ENCODE results near the gene BOD1L1. TPM values are rescaled to one million over a fixed set of nuclear protein-coding genes. Genes with fewer than 3 reads are reported as not detected.

BOD1L1 gene
- total and polyA plus RNA-seq, 2 of the 8 experiments (the other 6 are each of a cell fraction or from before 2014, with no cell fraction given), result 6.8 to 39.3 TPM

- no peak overlapping the region for H2BK15ac ChIP-seq (ENCODE audit: low read length)
- no peaks in the 10 kb centered on the region for H3K9me3 ChIP-seq (ENCODE audit: insufficient read depth in 2 of 2, low read depth in 1 of 2, low read length in 1 of 2)
- no peak overlapping the region for H4K91ac ChIP-seq (replicated peaks; ENCODE audit: insufficient read length, low read length)
- H2BK12ac ChIP-seq (ENCODE audit: low read depth, low read length), result no peak overlapping the region
- no peak overlapping the region for H3K18ac ChIP-seq (ENCODE audit: extremely low read depth, low read length)
- no peak overlapping the region for H3K4ac ChIP-seq (replicated peaks; ENCODE audit: insufficient read length, low read depth, low read length)
- ChIA-PET POLR2A (ENCODE audit: partially characterized antibody) (interaction anchor here (0.6 to 1.2 kb wide), 2 partner anchors 40 to 171 kb away, joined by 4 read pairs; no protein-coding TSS in a partner anchor), CTCF (ENCODE audit: partially characterized antibody) (interaction anchor here (0.5 to 6.2 kb wide), 37 partner anchors 13 to 1721 kb away, joined by 3 to 108 read pairs (median 4); no protein-coding TSS in a partner anchor)
- H2AK5ac ChIP-seq (ENCODE audit: low read depth, low read length), result no peak overlapping the region
- no peak overlapping the region for H3K23ac ChIP-seq (ENCODE audit: insufficient read length)
- peak overlapping the region in 1 of 2 experiments; percentile 48; a peak in 2 of 4 replicates for H3K4me2 ChIP-seq (ENCODE audit: insufficient read depth in 1 of 2, low read depth in 2 of 2, low read length in 2 of 2)
- no peak overlapping the region for H2BK120ac ChIP-seq (replicated peaks; ENCODE audit: low read depth, low read length)
- no peak overlapping the region for H4K5ac ChIP-seq (ENCODE audit: insufficient read length, low read depth, low read length)
- H3K27ac ChIP-seq (ENCODE audit: low read depth, low read length), result no peak overlapping the region
- no peaks in the 10 kb centered on the region for H3K27me3 ChIP-seq (replicated peaks in 1 of 4; ENCODE audit: control insufficient read depth in 3 of 4, extremely low read depth in 1 of 4, insufficient read depth in 3 of 4, low read length in 3 of 4)
- 43% methylated on average over 13 of the region's 13 CpGs; no CpG with 5 or more reads in 1 of the 2 experiments for WGBS, 2 experiments (ENCODE audit: extremely low coverage in 1 of 2, insufficient coverage in 1 of 2, insufficient read length in 1 of 2, insufficient replicate concordance in 2 of 2, low coverage in 1 of 2, low lambda C conversion rate in 2 of 2, missing lambda C conversion rate in 1 of 2)
- no peaks in the 10 kb centered on the region for H3K79me1 ChIP-seq (ENCODE audit: low read depth, low read length)
- no peak overlapping the region for H3K56ac ChIP-seq (replicated peaks; ENCODE audit: insufficient read length, low read depth, low read length)
- no peak for FAIRE-seq
- 0 out of 2 replicates have a peak, but pooled peaks have one; percentile 48 for TF ChIP-seq POU5F1 (IDR thresholded peaks at IDR 0.05; ENCODE audit: low read depth, low read length)
- peak; percentile 100 for TF ChIP-seq EGR1 (IDR thresholded peaks at IDR 0.05; ENCODE audit: borderline replicate concordance, low read depth, low read length)
- TF ChIP-seq CREB1 (IDR thresholded peaks at IDR 0.05), result no peak
- peak; percentile 51 to 69 (median 63) for TF ChIP-seq CTCF (IDR thresholded peaks at IDR 0.05; ENCODE audit: control extremely low read depth in 1 of 3, insufficient read depth in 1 of 3, low read depth in 1 of 3, low read length in 3 of 3)
- peak; percentile 87 to 88 for TF ChIP-seq RAD21 (IDR thresholded peaks at IDR 0.05 in 1 of 2, conservative IDR thresholded peaks at IDR 0.05 in 1 of 2; ENCODE audit: low read depth in 2 of 2, low read length in 2 of 2)
- peak; percentile 57; the same call in 1 of the 2 replicates for TF ChIP-seq TEAD4 (IDR thresholded peaks at IDR 0.05; ENCODE audit: low read depth, low read length)
- no peaks in the 10 kb centered on the region for H3K36me3 ChIP-seq (ENCODE audit: control insufficient read depth in 2 of 4, insufficient read depth in 4 of 4, low read length in 3 of 4)
- no peak overlapping the region for H3K14ac ChIP-seq (ENCODE audit: insufficient read length)
- no peak overlapping the region for H3K9ac ChIP-seq (replicated peaks in 1 of 4; ENCODE audit: extremely low read depth in 1 of 4, low read depth in 3 of 4, low read length in 3 of 4)
- H4K8ac ChIP-seq (ENCODE audit: extremely low read depth, insufficient read depth, low read length), result no peak overlapping the region
- peaks cover 2% of the 10 kb centered on the region; the same call in 1 of the 2 replicates for H3K23me2 ChIP-seq (ENCODE audit: low read depth, low read length)
- no peaks in the 10 kb centered on the region for H4K20me1 ChIP-seq (replicated peaks in 1 of 2; ENCODE audit: control insufficient read depth in 1 of 2, insufficient read depth in 2 of 2, low read length in 2 of 2)
- H2AFZ ChIP-seq (ENCODE audit: low read length), result peak overlapping the region; percentile 97
- no peaks in the 10 kb centered on the region; a peak in 1 of 7 replicates for H3K4me1 ChIP-seq (replicated peaks in 1 of 4; ENCODE audit: control insufficient read depth in 3 of 4, insufficient read depth in 4 of 4, low read length in 3 of 4)
- no peak overlapping the region for H2BK5ac ChIP-seq (ENCODE audit: low read depth, low read length)
- H3K79me2 ChIP-seq (ENCODE audit: control insufficient read depth in 1 of 2, insufficient read depth in 2 of 2, low read length in 2 of 2), result no peaks in the 10 kb centered on the region
- peak overlapping the region in 1 of 4 experiments; percentile 51; a peak in 2 of 8 replicates for H3K4me3 ChIP-seq (ENCODE audit: extremely low read depth in 1 of 4, insufficient read depth in 2 of 4, low read depth in 3 of 4, low read length in 4 of 4)
- H2BK20ac ChIP-seq (ENCODE audit: low read length), result no peak overlapping the region
- peak in 1 of 2 experiments; percentile 67 for DNase-seq (ENCODE audit: low read depth in 1 of 2, low spot score in 2 of 2)
Measured at GRCh38 chr4:13656569-13657405, 29.3 kb upstream of the BOD1L1 start.

All from H1 (cell line).